Esophagus squamous epithelium (tissue), 5 donors: Measurements from ENCODE around the gene RGS7. TPM values are rescaled to one million over a fixed set of nuclear protein-coding genes. Genes with fewer than 3 reads are reported as not detected.

ENCODE experiments used
- DNase-seq: peaks from one replicate; lab custom pipeline; 2025; lab: John Stamatoyannopoulos, UW
- H3K27ac ChIP-seq, 4 donors: fragments of 200-600 bp; sonication (generic); one replicate each; pipeline ENCODE4 v1.5.1; 2016 to 2019; ENCODE audit warnings: mild to moderate bottlenecking in 1 of 4
- H3K27me3 ChIP-seq, 4 donors: fragments of 200-600 bp; sonication (generic); 1 replicate in 3 of 4; 2 replicates in 1 of 4; pipeline versions ENCODE4 v1.5.1 to v1.6.0; 2017 to 2021; ENCODE audit warnings: antibody characterized with exemption in 1 of 4
- H3K36me3 ChIP-seq, 3 donors: fragments of 200-600 bp; sonication (generic); one replicate each; pipeline ENCODE4 v1.5.1; 2016 to 2019
- H3K4me1 ChIP-seq, 3 donors: fragments of 200-600 bp; sonication (generic); one replicate each; pipeline ENCODE4 v1.5.1; 2017 to 2019
- H3K4me3 ChIP-seq, 4 donors: fragments of 200-600 bp; sonication (generic); 1 replicate in 3 of 4; 2 replicates in 1 of 4; pipeline ENCODE4 v1.5.1; 2016 to 2019; ENCODE audit warnings: mild to moderate bottlenecking in 2 of 4, moderate library complexity in 1 of 4
- H3K9me3 ChIP-seq, 3 donors: fragments of 200-600 bp; sonication (generic); one replicate each; pipeline ENCODE4 v1.5.1; 2016 to 2019
- CTCF ChIP-seq, 6 experiments: fragments of 450-650 bp in 4 of 6; fragments of 200-600 bp in 2 of 6; sonication (generic) in 2 of 6; IDR thresholded peaks; one replicate each; pipeline ENCODE4 v1.5.1; 2016 to 2019; ENCODE audit warnings: antibody characterized with exemption in 6 of 6, mild to moderate bottlenecking in 4 of 6, moderate library complexity in 4 of 6
- POLR2A ChIP-seq, 4 donors: fragments of 450-650 bp; IDR thresholded peaks; one replicate each; pipeline ENCODE4 v1.6.1; 2017; ENCODE audit warnings: antibody characterized with exemption in 4 of 4, mild to moderate bottlenecking in 4 of 4, moderate library complexity in 3 of 4
- WGBS, 2 donors: methylation state at CpG; one replicate each; pipeline ENCODE4 v1.1.5; 2018; 5-methylcytosine and 5-hydroxymethylcytosine counted together
- intact Hi-C: fragments of 100-400 bp; cut with DNase I; formaldehyde crosslinking; loops from one replicate; pipeline ENCODE4 v1.15.0; 2022
- total RNA-seq, 4 donors: library from RNA; depleted of rRNA; stranded (reverse); fragments of >200 nt; gene quantifications; one replicate each; pipeline ENCODE4 v1.1.0, GENCODE V29; 2016
- donor health status: DM: yes; HTN: yes; CAD: no.

The RGS7 gene
- total RNA-seq, 4 donors from 2014 or later: not detected

- H3K27ac ChIP-seq: no peak overlapping the region
- H3K36me3 ChIP-seq: no peaks in the 10 kb centered on the region
- no peak overlapping the region for H3K4me3 ChIP-seq
- 19 to 40% methylated on average over 1 of the region's 1 CpG for WGBS, 2 donors
- H3K27me3 ChIP-seq: no peaks in the 10 kb centered on the region
- no peaks in the 10 kb centered on the region for H3K4me1 ChIP-seq
- H3K9me3 ChIP-seq: no peaks in the 10 kb centered on the region
- no peak for DNase-seq
- intact Hi-C loops: no loop called here
- no peak for TF ChIP-seq CTCF (IDR thresholded peaks at IDR 0.05)
- TF ChIP-seq POLR2A (IDR thresholded peaks at IDR 0.05): no peak
Observed at GRCh38 chr1:240758296-240758695, 598.7 kb downstream of the RGS7 start.

GRCh38 chr1:240747907-240748306 is 609.1 kb downstream of the RGS7 start:
- no peak for DNase-seq
- Histone ChIP-seq H3K27ac (no peak overlapping the region), H3K27me3 (no peaks in the 10 kb centered on the region), H3K9me3 (no peaks in the 10 kb centered on the region), H3K4me1 (no peaks in the 10 kb centered on the region), H3K36me3 (no peaks in the 10 kb centered on the region), H3K4me3 (no peak overlapping the region)
- intact Hi-C loops: no loop called here
- no peak for TF ChIP-seq CTCF (IDR thresholded peaks at IDR 0.05)
- TF ChIP-seq POLR2A (IDR thresholded peaks at IDR 0.05): no peak

GRCh38 chr1:240743705-240744104 is 613.3 kb downstream of the RGS7 start:
- intact Hi-C loops: no loop called here
- 37 to 59% methylated on average over 1 to 2 of the region's 2 CpGs for WGBS, 2 donors

GRCh38 chr1:240739754-240740153 is 617.3 kb downstream of the RGS7 start:
- no peaks in the 10 kb centered on the region for H3K36me3 ChIP-seq
- no peaks in the 10 kb centered on the region for H3K9me3 ChIP-seq
- 41 to 52% methylated on average over 1 of the region's 1 CpG for WGBS, 2 donors
- intact Hi-C loops: no loop called here
- DNase-seq: no peak
- no peak overlapping the region for H3K27ac ChIP-seq
- no peak for TF ChIP-seq POLR2A (IDR thresholded peaks at IDR 0.05)
- H3K4me1 ChIP-seq: no peaks in the 10 kb centered on the region
- no peaks in the 10 kb centered on the region for H3K27me3 ChIP-seq
- no peak overlapping the region for H3K4me3 ChIP-seq

More at GRCh38 chr1:240743705-240744104, 613.3 kb downstream of the RGS7 start:
- Histone ChIP-seq H3K36me3 (no peaks in the 10 kb centered on the region), H3K4me1 (no peaks in the 10 kb centered on the region), H3K9me3 (no peaks in the 10 kb centered on the region), H3K27me3 (no peaks in the 10 kb centered on the region), H3K27ac (no peak overlapping the region), H3K4me3 (no peak overlapping the region)
- DNase-seq: no peak
- TF ChIP-seq CTCF (IDR thresholded peaks at IDR 0.05) (no peak), POLR2A (IDR thresholded peaks at IDR 0.05) (no peak)

- no peak for DNase-seq
- intact Hi-C loops: no loop called here
- TF ChIP-seq CTCF (IDR thresholded peaks at IDR 0.05): no peak
- TF ChIP-seq POLR2A (IDR thresholded peaks at IDR 0.05): no peak
- Histone ChIP-seq H3K36me3 (no peaks in the 10 kb centered on the region), H3K4me3 (no peak overlapping the region), H3K9me3 (no peaks in the 10 kb centered on the region), H3K27ac (no peak overlapping the region), H3K4me1 (no peaks in the 10 kb centered on the region), H3K27me3 (no peaks in the 10 kb centered on the region)
Observed at GRCh38 chr1:240739139-240739538, 617.9 kb downstream of the RGS7 start.

- Histone ChIP-seq H3K27ac (no peak overlapping the region), H3K4me3 (no peak overlapping the region), H3K27me3 (no peaks in the 10 kb centered on the region), H3K4me1 (no peaks in the 10 kb centered on the region), H3K9me3 (no peaks in the 10 kb centered on the region), H3K36me3 (no peaks in the 10 kb centered on the region)
- DNase-seq: no peak
- intact Hi-C loops: no loop called here
- WGBS, 2 donors: 61 to 69% methylated on average over 6 of the region's 6 CpGs
- no peak for TF ChIP-seq POLR2A (IDR thresholded peaks at IDR 0.05)
- no peak for TF ChIP-seq CTCF (IDR thresholded peaks at IDR 0.05)
Observed at GRCh38 chr1:240737766-240738265, 619.2 kb downstream of the RGS7 start.
